ENCODE results near the gene HID1.

The HID1 gene

DNA sequence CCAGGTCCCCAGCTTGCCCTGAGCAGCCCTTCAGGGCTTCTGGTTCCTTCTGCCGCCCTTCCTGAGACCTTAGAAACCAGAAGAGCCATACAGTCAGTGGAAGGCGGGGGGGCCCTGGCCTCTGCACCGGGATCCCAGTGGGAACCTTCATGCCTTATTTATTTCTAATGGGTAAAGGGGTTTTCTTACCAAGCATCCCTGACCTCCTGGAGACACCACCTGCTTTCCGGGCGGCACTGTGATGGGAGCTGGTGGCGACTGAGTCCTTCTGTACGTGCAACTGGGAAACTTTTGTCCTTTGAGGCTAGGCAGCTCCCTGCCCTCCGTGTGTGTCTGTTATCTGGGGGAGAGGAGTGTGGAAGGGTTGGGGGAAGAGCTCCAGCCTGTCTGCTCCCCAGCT lies 32.7 kb upstream of the HID1 start:
- Histone ChIP-seq H4K20me1 (ENCODE audit: insufficient read depth, low read length) (no peaks in the 10 kb centered on the region), H2AFZ (ENCODE audit: low read length) (no peak overlapping the region), H3K9ac (ENCODE audit: low read length) (no peak overlapping the region), H3K4me2 (ENCODE audit: low read depth, low read length) (no peak overlapping the region), H3K4me3 (ENCODE audit: low read length) (no peak overlapping the region), H3K79me2 (ENCODE audit: low read length) (no peaks in the 10 kb centered on the region), H3K27ac (ENCODE audit: low read length) (no peak overlapping the region), H3K9me2 (replicated peaks; ENCODE audit: insufficient read depth, low read length) (no peaks in the 10 kb centered on the region), H3F3A (ENCODE audit: insufficient read depth, low read length) (no peaks in the 10 kb centered on the region), H3K4me1 (ENCODE audit: low read length) (no peaks in the 10 kb centered on the region), H3K36me3 (replicated peaks; ENCODE audit: insufficient read depth, low read length) (no peaks in the 10 kb centered on the region), H3K9me3 (replicated peaks; ENCODE audit: insufficient read depth, low read length) (no peaks in the 10 kb centered on the region), H3K27me3 (replicated peaks; ENCODE audit: insufficient read depth, low read length) (peaks cover 77% of the 10 kb centered on the region)
- TF ChIP-seq EZH2phosphoT487 (IDR thresholded peaks at IDR 0.05; ENCODE audit: low read length), result no peak
- no peak for TF ChIP-seq EZH2 (optimal IDR thresholded peaks at IDR 0.05; ENCODE audit: low read depth, low read length)
- TF ChIP-seq, protein P1, sequence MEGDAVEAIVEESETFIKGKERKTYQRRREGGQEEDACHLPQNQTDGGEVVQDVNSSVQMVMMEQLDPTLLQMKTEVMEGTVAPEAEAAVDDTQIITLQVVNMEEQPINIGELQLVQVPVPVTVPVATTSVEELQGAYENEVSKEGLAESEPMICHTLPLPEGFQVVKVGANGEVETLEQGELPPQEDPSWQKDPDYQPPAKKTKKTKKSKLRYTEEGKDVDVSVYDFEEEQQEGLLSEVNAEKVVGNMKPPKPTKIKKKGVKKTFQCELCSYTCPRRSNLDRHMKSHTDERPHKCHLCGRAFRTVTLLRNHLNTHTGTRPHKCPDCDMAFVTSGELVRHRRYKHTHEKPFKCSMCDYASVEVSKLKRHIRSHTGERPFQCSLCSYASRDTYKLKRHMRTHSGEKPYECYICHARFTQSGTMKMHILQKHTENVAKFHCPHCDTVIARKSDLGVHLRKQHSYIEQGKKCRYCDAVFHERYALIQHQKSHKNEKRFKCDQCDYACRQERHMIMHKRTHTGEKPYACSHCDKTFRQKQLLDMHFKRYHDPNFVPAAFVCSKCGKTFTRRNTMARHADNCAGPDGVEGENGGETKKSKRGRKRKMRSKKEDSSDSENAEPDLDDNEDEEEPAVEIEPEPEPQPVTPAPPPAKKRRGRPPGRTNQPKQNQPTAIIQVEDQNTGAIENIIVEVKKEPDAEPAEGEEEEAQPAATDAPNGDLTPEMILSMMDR (IDR thresholded peaks at IDR 0.05; ENCODE audit: low read length), result no peak
- no peak for DNase-seq

DNA sequence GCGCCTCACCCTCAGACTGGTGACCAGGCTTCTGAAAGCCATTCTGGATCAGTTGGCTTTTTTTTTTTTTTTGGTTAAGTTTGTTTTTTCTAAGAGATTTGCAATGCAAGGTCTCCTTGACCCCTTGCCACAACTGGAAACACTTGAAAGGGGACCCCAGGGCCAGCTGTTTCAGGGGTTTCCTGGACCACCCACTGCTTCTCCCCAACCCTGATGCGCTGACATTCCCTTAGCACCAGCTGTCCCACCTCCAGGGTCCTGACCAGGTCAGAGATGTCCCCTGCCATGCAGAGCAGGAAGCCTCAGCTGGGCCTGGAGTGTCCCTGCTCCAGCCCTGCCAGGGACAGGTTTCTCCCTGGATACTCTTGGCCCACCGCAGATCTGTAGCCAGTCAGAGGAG lies 31.8 kb upstream of the HID1 start:
- H3K4me3 ChIP-seq (ENCODE audit: low read length), result no peak overlapping the region
- TF ChIP-seq, protein P1 (IDR thresholded peaks at IDR 0.05; ENCODE audit: low read length), result no peak
- TF ChIP-seq EZH2phosphoT487 (IDR thresholded peaks at IDR 0.05; ENCODE audit: low read length), result no peak
- TF ChIP-seq EZH2 (optimal IDR thresholded peaks at IDR 0.05; ENCODE audit: low read depth, low read length), result no peak
- no peaks in the 10 kb centered on the region for H3K9me2 ChIP-seq (replicated peaks; ENCODE audit: insufficient read depth, low read length)
- H3F3A ChIP-seq (ENCODE audit: insufficient read depth, low read length), result no peaks in the 10 kb centered on the region
- peaks cover 75% of the 10 kb centered on the region for H3K27me3 ChIP-seq (replicated peaks; ENCODE audit: insufficient read depth, low read length)
- no peak overlapping the region for H3K27ac ChIP-seq (ENCODE audit: low read length)
- no peaks in the 10 kb centered on the region for H4K20me1 ChIP-seq (ENCODE audit: insufficient read depth, low read length)
- DNase-seq, result no peak
- H3K9ac ChIP-seq (ENCODE audit: low read length), result no peak overlapping the region
- no peaks in the 10 kb centered on the region for H3K36me3 ChIP-seq (replicated peaks; ENCODE audit: insufficient read depth, low read length)
- H3K4me1 ChIP-seq (ENCODE audit: low read length), result no peaks in the 10 kb centered on the region
- no peaks in the 10 kb centered on the region for H3K9me3 ChIP-seq (replicated peaks; ENCODE audit: insufficient read depth, low read length)
- no peaks in the 10 kb centered on the region for H3K79me2 ChIP-seq (ENCODE audit: low read length)
- no peak overlapping the region for H2AFZ ChIP-seq (ENCODE audit: low read length)
- H3K4me2 ChIP-seq (ENCODE audit: low read depth, low read length), result no peak overlapping the region

DNA sequence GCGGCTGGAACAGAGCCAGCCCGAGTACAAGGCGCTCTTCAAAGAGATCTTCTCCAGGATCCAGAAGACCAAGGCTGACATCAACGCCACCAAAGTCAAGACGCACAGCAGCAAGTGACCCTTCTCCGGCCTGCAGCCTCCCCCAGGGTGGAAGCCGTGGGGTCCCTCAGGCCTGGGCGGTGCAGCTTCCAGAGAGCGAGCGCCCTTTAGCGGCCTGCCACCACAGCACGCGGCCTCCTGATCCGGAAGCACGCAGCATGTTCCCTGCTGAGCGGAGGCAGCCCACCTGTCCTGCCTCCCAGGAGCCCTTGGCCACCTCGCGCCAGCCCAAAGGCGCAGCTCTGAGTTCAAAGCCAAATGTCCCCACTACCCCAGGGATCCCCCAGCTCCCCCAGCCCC lies 31.4 kb upstream of the HID1 start:
- H3K4me1 ChIP-seq (ENCODE audit: low read length), result no peaks in the 10 kb centered on the region

More for the DNA sequence above, 31.4 kb upstream of the HID1 start:
- no peaks in the 10 kb centered on the region for H3K9me3 ChIP-seq (replicated peaks; ENCODE audit: insufficient read depth, low read length)
- DNase-seq, result no peak
- H3K9ac ChIP-seq (ENCODE audit: low read length), result no peak overlapping the region
- H3K27me3 ChIP-seq (replicated peaks; ENCODE audit: insufficient read depth, low read length), result peaks cover 71% of the 10 kb centered on the region
- no peak overlapping the region for H3K27ac ChIP-seq (ENCODE audit: low read length)
- H3F3A ChIP-seq (ENCODE audit: insufficient read depth, low read length), result no peaks in the 10 kb centered on the region
- H3K4me2 ChIP-seq (ENCODE audit: low read depth, low read length), result no peak overlapping the region
- no peak overlapping the region for H3K4me3 ChIP-seq (ENCODE audit: low read length)
- no peaks in the 10 kb centered on the region for H3K9me2 ChIP-seq (replicated peaks; ENCODE audit: insufficient read depth, low read length)
- no peaks in the 10 kb centered on the region for H3K79me2 ChIP-seq (ENCODE audit: low read length)
- no peaks in the 10 kb centered on the region for H4K20me1 ChIP-seq (ENCODE audit: insufficient read depth, low read length)
- H2AFZ ChIP-seq (ENCODE audit: low read length), result no peak overlapping the region
- TF ChIP-seq EZH2 (optimal IDR thresholded peaks at IDR 0.05; ENCODE audit: low read depth, low read length), result no peak
- TF ChIP-seq EZH2phosphoT487 (IDR thresholded peaks at IDR 0.05; ENCODE audit: low read length), result no peak
- TF ChIP-seq, protein P1 (IDR thresholded peaks at IDR 0.05; ENCODE audit: low read length), result no peak
- no peaks in the 10 kb centered on the region for H3K36me3 ChIP-seq (replicated peaks; ENCODE audit: insufficient read depth, low read length)
